HEK293T (cell line): ENCODE measurements around the gene ADAP1.

Experiments used
- ARNT ChIP-seq: fragments of 450-650 bp; IDR thresholded peaks from 2 replicates; pipeline ENCODE4 v1.6.1; 2017; ENCODE audit warnings: mild to moderate bottlenecking
- BHLHE40 ChIP-seq: fragments of 450-650 bp; IDR thresholded peaks from 2 replicates; pipeline ENCODE4 v1.6.1; 2016; ENCODE audit warnings: mild to moderate bottlenecking, moderate library complexity, borderline replicate concordance
- ELF4 ChIP-seq: fragments of 450-650 bp; IDR thresholded peaks from 2 replicates; pipeline ENCODE4 v1.6.1; 2017; ENCODE audit warnings: antibody characterized with exemption
- FOXM1 ChIP-seq: fragments of 450-650 bp; IDR thresholded peaks from 2 replicates; pipeline ENCODE4 v1.6.1; 2017; ENCODE audit warnings: mild to moderate bottlenecking, borderline replicate concordance
- HDGF ChIP-seq: fragments of 450-650 bp; IDR thresholded peaks from 2 replicates; pipeline ENCODE4 v1.6.1; 2017; ENCODE audit warnings: antibody characterized with exemption, borderline replicate concordance
- LEF1 ChIP-seq: fragments of 450-650 bp; IDR thresholded peaks from 2 replicates; pipeline ENCODE4 v1.6.1; 2017; ENCODE audit warnings: mild to moderate bottlenecking, borderline replicate concordance
- NFRKB ChIP-seq: fragments of 450-650 bp; IDR thresholded peaks from 2 replicates; pipeline ENCODE4 v1.6.1; 2016; ENCODE audit warnings: mild to moderate bottlenecking, moderate library complexity
- SP1 ChIP-seq: fragments of 450-650 bp; IDR thresholded peaks from 2 replicates; pipeline ENCODE4 v1.6.1; 2017
- TARDBP ChIP-seq: fragments of 450-650 bp; IDR thresholded peaks from 2 replicates; pipeline ENCODE4 v1.6.1; 2016
- TF ChIP-seq, protein P1 (sequence below): fragments of 450-650 bp; IDR thresholded peaks from 2 replicates; pipeline ENCODE4 v1.6.1; 2016

DNA sequence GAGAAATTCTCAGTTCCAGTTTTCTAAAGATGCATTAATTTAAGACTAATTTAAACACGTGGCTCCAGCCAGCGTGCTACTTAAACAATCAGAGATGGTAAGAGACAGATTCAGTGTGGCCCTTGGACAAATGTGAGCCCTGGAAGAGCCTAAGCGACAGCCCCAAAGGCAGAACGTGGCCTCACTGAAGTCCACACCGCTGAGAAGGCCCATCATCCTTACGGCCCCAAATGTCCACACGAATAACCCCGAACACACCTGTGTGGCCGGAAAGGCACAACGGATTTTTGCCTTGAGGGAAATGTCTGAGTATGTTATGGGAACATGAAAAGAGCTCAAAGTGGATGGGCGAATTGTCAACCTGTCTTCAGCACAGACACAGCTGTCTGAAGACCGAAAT lies 17.6 kb upstream of the ADAP1 start:
- TF ChIP-seq SP1 (no peak), ELF4 (no peak), HDGF (no peak), BHLHE40 (no peak), NFRKB (no peak), LEF1 (no peak), FOXM1 (no peak), TARDBP (no peak), ARNT (no peak)
- TF ChIP-seq, protein P1, sequence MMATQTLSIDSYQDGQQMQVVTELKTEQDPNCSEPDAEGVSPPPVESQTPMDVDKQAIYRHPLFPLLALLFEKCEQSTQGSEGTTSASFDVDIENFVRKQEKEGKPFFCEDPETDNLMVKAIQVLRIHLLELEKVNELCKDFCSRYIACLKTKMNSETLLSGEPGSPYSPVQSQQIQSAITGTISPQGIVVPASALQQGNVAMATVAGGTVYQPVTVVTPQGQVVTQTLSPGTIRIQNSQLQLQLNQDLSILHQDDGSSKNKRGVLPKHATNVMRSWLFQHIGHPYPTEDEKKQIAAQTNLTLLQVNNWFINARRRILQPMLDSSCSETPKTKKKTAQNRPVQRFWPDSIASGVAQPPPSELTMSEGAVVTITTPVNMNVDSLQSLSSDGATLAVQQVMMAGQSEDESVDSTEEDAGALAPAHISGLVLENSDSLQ, result no peak
